Mesenchymal stem cell (in vitro differentiated cells and primary cell): Measurements from ENCODE around the gene KHDC1.
A peak's percentile ranks its signal among the peaks of the same experiment; 100 is the strongest.

Experiments
- DNase-seq: peaks from one replicate; pipeline ENCODE4 v3.0.0-alpha.2; 2013
- H2AFZ ChIP-seq: one replicate; pipeline ENCODE4 v1.6.1; 2013; ENCODE audit warnings: low read depth, mild to moderate bottlenecking, control low read depth, inconsistent platforms, low read length, moderate library complexity
- H2AK5ac ChIP-seq: 2 replicates; pipeline ENCODE4 v1.6.1; 2013; ENCODE audit warnings: low read length, moderate library complexity, mild to moderate bottlenecking, inconsistent platforms; ENCODE audit not compliant: severe bottlenecking
- H2BK120ac ChIP-seq: one replicate; pipeline ENCODE4 v1.6.1; 2013; ENCODE audit warnings: low read depth, mild to moderate bottlenecking, inconsistent platforms, low read length, moderate library complexity
- H2BK12ac ChIP-seq, 2 experiments: one replicate each; pipeline ENCODE4 v1.6.1; 2013; ENCODE audit warnings: inconsistent platforms in 2 of 2, low read length in 2 of 2, mild to moderate bottlenecking in 2 of 2, moderate library complexity in 2 of 2, control low read depth in 1 of 2
- H2BK15ac ChIP-seq: one replicate; pipeline ENCODE4 v1.6.1; 2013; ENCODE audit warnings: mild to moderate bottlenecking, low read depth, inconsistent platforms; ENCODE audit not compliant: poor library complexity, severe bottlenecking
- H2BK5ac ChIP-seq: 2 replicates; pipeline ENCODE4 v1.6.1; 2013; ENCODE audit warnings: low read depth, mild to moderate bottlenecking, low read length, control low read depth, inconsistent platforms; ENCODE audit not compliant: poor library complexity, severe bottlenecking
- H3K14ac ChIP-seq, 2 experiments: one replicate each; pipeline ENCODE4 v1.6.1; 2013; ENCODE audit warnings: inconsistent platforms in 2 of 2, low read length in 2 of 2, control low read depth in 1 of 2, mild to moderate bottlenecking in 1 of 2, moderate library complexity in 1 of 2
- H3K18ac ChIP-seq, 2 experiments: one replicate each; pipeline ENCODE4 v1.6.1; 2013; ENCODE audit warnings: inconsistent platforms in 2 of 2, low read length in 2 of 2, control low read depth in 1 of 2, low read depth in 1 of 2, mild to moderate bottlenecking in 1 of 2
- H3K23ac ChIP-seq, 2 experiments: one replicate each; pipeline ENCODE4 v1.6.1; 2013; ENCODE audit warnings: inconsistent platforms in 2 of 2, low read length in 2 of 2, mild to moderate bottlenecking in 2 of 2, moderate library complexity in 2 of 2, control low read depth in 1 of 2
- H3K27ac ChIP-seq: 2 replicates; pipeline ENCODE4 v1.5.1; 2013; ENCODE audit warnings: mild to moderate bottlenecking, moderate library complexity, low read length, control low read depth, inconsistent platforms; ENCODE audit not compliant: poor library complexity, severe bottlenecking
- H3K27me3 ChIP-seq, 2 experiments: 2 replicates each; pipeline versions ENCODE4 v1.6.1 to v1.7.0; 2013; ENCODE audit warnings: low read length in 2 of 2, mild to moderate bottlenecking in 2 of 2, moderate library complexity in 2 of 2, control low read depth in 1 of 2, inconsistent platforms in 1 of 2; ENCODE audit not compliant: control insufficient read depth in 1 of 2, insufficient read depth in 1 of 2
- H3K36me3 ChIP-seq, 2 experiments: 2 replicates each; pipeline versions ENCODE4 v1.6.1 to v1.7.0; 2013; ENCODE audit warnings: low read length in 2 of 2, control low read depth in 1 of 2, inconsistent platforms in 1 of 2, low read depth in 1 of 2, mild to moderate bottlenecking in 1 of 2; ENCODE audit not compliant: insufficient read depth in 2 of 2, control insufficient read depth in 1 of 2
- H3K4ac ChIP-seq, 2 experiments: one replicate each; pipeline ENCODE4 v1.6.1; 2013; ENCODE audit warnings: inconsistent platforms in 2 of 2, low read length in 2 of 2, mild to moderate bottlenecking in 2 of 2, moderate library complexity in 2 of 2, control low read depth in 1 of 2, low read depth in 1 of 2
- H3K4me1 ChIP-seq: 2 replicates; pipeline ENCODE4 v1.6.1; 2013; ENCODE audit warnings: low read depth, low read length, control low read depth; ENCODE audit not compliant: control insufficient read depth, insufficient read depth
- H3K4me2 ChIP-seq: 2 replicates; pipeline ENCODE4 v1.6.1; 2013; ENCODE audit warnings: low read length, mild to moderate bottlenecking, inconsistent platforms; ENCODE audit not compliant: poor library complexity, severe bottlenecking
- H3K4me3 ChIP-seq, 2 experiments: 2 replicates each; pipeline versions ENCODE4 v1.5.1 to v1.7.0; 2013; ENCODE audit warnings: low read length in 2 of 2, mild to moderate bottlenecking in 2 of 2, control low read depth in 1 of 2, low read depth in 1 of 2; ENCODE audit not compliant: insufficient read depth in 1 of 2
- H3K79me1 ChIP-seq: replicated peaks from 2 replicates; pipeline ENCODE4 v1.6.1; 2013; ENCODE audit warnings: mild to moderate bottlenecking, control low read depth, low read length, inconsistent platforms; ENCODE audit not compliant: poor library complexity, severe bottlenecking
- H3K9ac ChIP-seq: 2 replicates; pipeline ENCODE4 v1.7.0; 2013; ENCODE audit warnings: mild to moderate bottlenecking, low read length, moderate library complexity
- H3K9me3 ChIP-seq: 2 replicates; pipeline ENCODE4 v1.7.0; 2013; ENCODE audit warnings: mild to moderate bottlenecking, low read length; ENCODE audit not compliant: control insufficient read depth
- H4K8ac ChIP-seq: one replicate; pipeline ENCODE4 v1.6.1; 2013; ENCODE audit warnings: inconsistent platforms, mild to moderate bottlenecking, low read length, moderate library complexity
- H4K91ac ChIP-seq: one replicate; pipeline ENCODE4 v1.6.1; 2013; ENCODE audit warnings: mild to moderate bottlenecking, low read length, inconsistent platforms
- WGBS: methylation state at CpG from one replicate; pipeline ENCODE4 v1.1.7; 2013; ENCODE audit warnings: mixed read lengths; 5-methylcytosine and 5-hydroxymethylcytosine counted together

KHDC1 gene

GRCh38 chr6:73203098-73203497 lies 59.9 kb downstream of the KHDC1 start:
- no peak overlapping the region for H4K91ac ChIP-seq
- H2AFZ ChIP-seq: no peak overlapping the region
- H3K9me3 ChIP-seq: no peaks in the 10 kb centered on the region
- H3K4me3 ChIP-seq: no peak overlapping the region
- H2AK5ac ChIP-seq: no peak overlapping the region
- H2BK120ac ChIP-seq: no peak overlapping the region
- H3K9ac ChIP-seq: no peak overlapping the region
- peak; percentile 51 for DNase-seq
- H3K4ac ChIP-seq: no peak overlapping the region
- no peak overlapping the region for H3K23ac ChIP-seq
- H3K4me2 ChIP-seq: no peak overlapping the region
- H3K27me3 ChIP-seq: no peaks in the 10 kb centered on the region
- H3K14ac ChIP-seq: no peak overlapping the region
- H2BK12ac ChIP-seq: no peak overlapping the region
- H3K27ac ChIP-seq: no peak overlapping the region
- no peak overlapping the region for H2BK15ac ChIP-seq
- H2BK5ac ChIP-seq: no peak overlapping the region
- WGBS: no CpG with 5 or more reads among the region's 1 CpG
- H3K36me3 ChIP-seq: no peaks in the 10 kb centered on the region
- peaks cover 2% of the 10 kb centered on the region for H3K4me1 ChIP-seq
- H3K18ac ChIP-seq: no peak overlapping the region
- H3K79me1 ChIP-seq: no peaks in the 10 kb centered on the region
- H4K8ac ChIP-seq: no peak overlapping the region

- Histone ChIP-seq H2BK15ac (no peak overlapping the region), H3K4ac (no peak overlapping the region), H2AK5ac (no peak overlapping the region), H3K27ac (no peak overlapping the region), H3K27me3 (no peaks in the 10 kb centered on the region), H3K4me2 (no peak overlapping the region), H3K36me3 (no peaks in the 10 kb centered on the region), H3K18ac (no peak overlapping the region), H3K23ac (no peak overlapping the region), H4K91ac (no peak overlapping the region), H3K9me3 (no peaks in the 10 kb centered on the region), H3K4me1 (peaks cover 2% of the 10 kb centered on the region), H2BK5ac (no peak overlapping the region), H2AFZ (no peak overlapping the region), H3K9ac (no peak overlapping the region), H2BK120ac (no peak overlapping the region), H3K79me1 (no peaks in the 10 kb centered on the region), H4K8ac (no peak overlapping the region), H2BK12ac (no peak overlapping the region), H3K4me3 (no peak overlapping the region), H3K14ac (no peak overlapping the region)
- DNase-seq: peak; percentile 18
- WGBS: 62% methylated on average over 4 of the region's 4 CpGs
These were observed 62.3 kb downstream of the KHDC1 start for GRCh38 chr6:73200735-73201134.

GRCh38 chr6:73200247-73200646 lies 62.7 kb downstream of the KHDC1 start:
- Histone ChIP-seq H3K36me3 (no peaks in the 10 kb centered on the region), H3K27me3 (peaks cover 0 to under 1% of the 10 kb centered on the region in 2 experiments)
- WGBS: 92% methylated on average over 1 of the region's 3 CpGs

GRCh38 chr6:73194744-73195143 lies 68.3 kb downstream of the KHDC1 start:
- 93% methylated on average over 7 of the region's 7 CpGs for WGBS
- Histone ChIP-seq H2AFZ (no peak overlapping the region), H3K4me2 (no peak overlapping the region), H3K4me1 (no peaks in the 10 kb centered on the region), H3K23ac (no peak overlapping the region), H2BK5ac (no peak overlapping the region), H3K9ac (no peak overlapping the region), H4K8ac (no peak overlapping the region), H3K79me1 (no peaks in the 10 kb centered on the region), H2BK120ac (no peak overlapping the region), H2AK5ac (no peak overlapping the region), H3K9me3 (no peaks in the 10 kb centered on the region), H3K14ac (no peak overlapping the region), H4K91ac (no peak overlapping the region), H3K27me3 (peaks cover 0 to 5% of the 10 kb centered on the region in 2 experiments), H3K36me3 (no peaks in the 10 kb centered on the region), H3K4ac (no peak overlapping the region), H3K18ac (no peak overlapping the region), H3K27ac (no peak overlapping the region), H3K4me3 (no peak overlapping the region), H2BK15ac (no peak overlapping the region), H2BK12ac (no peak overlapping the region)
- no peak for DNase-seq

More at GRCh38 chr6:73200247-73200646, 62.7 kb downstream of the KHDC1 start:
- Histone ChIP-seq H3K4ac (no peak overlapping the region), H4K91ac (no peak overlapping the region), H3K9me3 (no peaks in the 10 kb centered on the region), H3K4me1 (peaks cover 2% of the 10 kb centered on the region), H3K4me3 (no peak overlapping the region), H2AK5ac (no peak overlapping the region), H2AFZ (no peak overlapping the region), H3K27ac (no peak overlapping the region), H3K18ac (no peak overlapping the region), H3K9ac (no peak overlapping the region), H3K79me1 (no peaks in the 10 kb centered on the region), H2BK12ac (no peak overlapping the region), H4K8ac (no peak overlapping the region), H2BK5ac (no peak overlapping the region), H2BK120ac (no peak overlapping the region), H3K14ac (no peak overlapping the region), H3K4me2 (no peak overlapping the region), H3K23ac (no peak overlapping the region), H2BK15ac (no peak overlapping the region)
- no peak for DNase-seq
